HepG2 (cell line): ENCODE measurements around the gene DDX17. TPM values are rescaled to one million over a fixed set of nuclear protein-coding genes. Genes with fewer than 3 reads are reported as not detected.

Experiments
- NAIF1 ChIP-seq: sonication (generic); formaldehyde crosslinking; IDR thresholded peaks from 2 replicates; pipeline ENCODE4 v1.5.0; 2020; ENCODE audit warnings: mild to moderate bottlenecking, missing genetic modification reagents, borderline replicate concordance
- PITX1 ChIP-seq: sonication (generic); formaldehyde crosslinking; IDR thresholded peaks from 2 replicates; pipeline ENCODE4 v1.5.1; 2020; ENCODE audit warnings: mild to moderate bottlenecking, missing genetic modification reagents
- POLR2G ChIP-seq: fragments of 200-400 bp; formaldehyde crosslinking; IDR thresholded peaks from 2 replicates; pipeline ENCODE4 v1.6.1; 2018; ENCODE audit warnings: mild to moderate bottlenecking, low read depth, low read length, moderate library complexity
- RFX3 ChIP-seq: IDR thresholded peaks from 2 replicates; pipeline ENCODE4 v1.6.1; 2016; ENCODE audit warnings: missing biosample characterization, missing genetic modification reagents
- TP53 ChIP-seq: sonication (generic); formaldehyde crosslinking; conservative IDR thresholded peaks from 2 replicates; pipeline ENCODE4 v1.4.0; 2020; ENCODE audit warnings: missing genetic modification reagents
- ZEB1 ChIP-seq: IDR thresholded peaks from 2 replicates; pipeline ENCODE4 v1.6.1; 2012; ENCODE audit warnings: mild to moderate bottlenecking, low read depth, inconsistent platforms; ENCODE audit not compliant: insufficient replicate concordance
- ZNF121 ChIP-seq: sonication (generic); formaldehyde crosslinking; IDR thresholded peaks from 2 replicates; pipeline ENCODE4 v1.5.0; 2020; ENCODE audit warnings: mild to moderate bottlenecking, missing genetic modification reagents
- ZNF230 ChIP-seq: sonication (generic); formaldehyde crosslinking; IDR thresholded peaks from 2 replicates; pipeline ENCODE4 v1.4.0; 2020; ENCODE audit warnings: mild to moderate bottlenecking, missing genetic modification reagents
- ZNF484 ChIP-seq: sonication (generic); formaldehyde crosslinking; IDR thresholded peaks from 2 replicates; pipeline ENCODE4 v1.5.1; 2020; ENCODE audit warnings: mild to moderate bottlenecking, low read depth, missing genetic modification reagents, borderline replicate concordance
- ZNF589 ChIP-seq: sonication (generic); formaldehyde crosslinking; conservative IDR thresholded peaks from 2 replicates; pipeline ENCODE4 v1.8.0; 2022; ENCODE audit warnings: mild to moderate bottlenecking, moderate library complexity, missing genetic modification reagents
- polyA plus RNA-seq, 8 experiments: library from polyadenylated mRNA; depleted of rRNA in 3 of 8; stranded (reverse) in 7 of 8; unstranded in 1 of 8; fragments of >200 nt; fragmentation: Illumina TruSeq in 4 of 8; extraction: Trizol in 4 of 8; gene quantifications; 2 replicates each; pipeline versions ENCODE4 v1.2.1 to v1.2.3, GENCODE V29; 2011 to 2016; ENCODE audit warnings: low read depth in 4 of 8, missing spikeins in 1 of 8, mixed read lengths in 1 of 8; ENCODE audit not compliant: insufficient read depth in 1 of 8
- total RNA-seq, 5 experiments: library from RNA; depleted of rRNA; stranded (reverse); fragments of >200 nt; fragmentation: Illumina TruSeq; extraction: Trizol; gene quantifications; 2 replicates each; pipeline ENCODE4 v1.2.3, GENCODE V29; 2016; ENCODE audit warnings: low read depth in 1 of 5
- TF ChIP-seq, protein P1 (sequence below): sonication (generic); formaldehyde crosslinking; IDR thresholded peaks from 2 replicates; pipeline ENCODE4 v1.5.0; 2020; ENCODE audit warnings: missing genetic modification reagents
- TF ChIP-seq, protein P2 (sequence below): sonication (generic); formaldehyde crosslinking; IDR thresholded peaks from 2 replicates; pipeline ENCODE4 v1.4.0; 2020; ENCODE audit warnings: missing genetic modification reagents
- TF ChIP-seq, protein P3 (sequence below): IDR thresholded peaks from 2 replicates; pipeline ENCODE4 v1.6.1; 2016; ENCODE audit warnings: low read depth, control low read depth
- TF ChIP-seq, protein P4 (sequence below), 2 experiments: sonication (generic) in 1 of 2; formaldehyde crosslinking in 1 of 2; IDR thresholded peaks; 2 replicates each; pipeline versions ENCODE4 v1.4.0 to v1.6.1; 2018 to 2020; ENCODE audit warnings: missing genetic modification reagents in 2 of 2, borderline replicate concordance in 1 of 2, low read depth in 1 of 2, mild to moderate bottlenecking in 1 of 2, missing biosample characterization in 1 of 2
- TF ChIP-seq, protein P5 (sequence below): sonication (generic); formaldehyde crosslinking; IDR thresholded peaks from 2 replicates; pipeline ENCODE4 v1.5.1; 2020; ENCODE audit warnings: mild to moderate bottlenecking, missing genetic modification reagents, moderate library complexity

The DDX17 gene
- total and polyA plus RNA-seq, 2 of the 13 experiments (the other 11 are each of a cell fraction or from before 2014, with no cell fraction given): 238 to 344 TPM

DNA sequence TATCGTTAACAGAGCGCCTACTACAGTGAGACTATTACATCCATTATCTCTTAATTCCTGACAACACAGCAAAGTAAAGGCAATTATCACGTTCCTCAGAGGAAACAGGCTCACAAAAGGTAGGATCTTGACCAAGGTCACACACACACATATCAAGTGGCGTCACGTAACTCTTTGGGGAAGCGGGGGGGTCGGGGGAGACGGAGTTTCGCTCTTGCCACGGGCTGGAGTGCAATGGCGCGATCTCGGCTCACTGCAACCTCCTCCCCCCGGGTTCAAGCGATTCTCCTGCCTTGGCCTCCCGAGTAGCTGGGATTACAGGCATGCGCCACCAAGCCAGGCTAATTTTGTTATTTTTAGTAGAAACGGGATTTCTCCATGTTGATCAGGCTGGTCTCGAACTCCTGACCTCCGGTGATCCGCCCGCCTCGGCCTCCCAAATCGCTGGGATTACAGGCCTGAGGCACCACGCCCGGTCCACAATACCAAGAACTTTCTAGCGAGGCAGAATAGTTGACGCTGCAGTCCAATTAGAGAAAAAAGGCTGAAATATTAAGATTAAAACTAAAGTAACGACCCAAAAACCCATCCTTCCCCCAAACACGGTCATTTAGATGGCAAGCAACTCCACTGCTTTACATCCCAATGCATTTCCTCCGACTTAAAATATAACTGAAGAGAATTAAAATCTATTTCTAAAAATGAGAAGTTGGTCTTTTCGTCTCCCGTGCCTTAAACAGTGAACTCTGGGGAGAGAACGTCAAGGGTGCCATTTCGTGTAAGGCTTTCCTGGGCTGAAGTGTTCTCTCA, 1.2 kb downstream of the DDX17 start (continued):
- TF ChIP-seq, protein P1, sequence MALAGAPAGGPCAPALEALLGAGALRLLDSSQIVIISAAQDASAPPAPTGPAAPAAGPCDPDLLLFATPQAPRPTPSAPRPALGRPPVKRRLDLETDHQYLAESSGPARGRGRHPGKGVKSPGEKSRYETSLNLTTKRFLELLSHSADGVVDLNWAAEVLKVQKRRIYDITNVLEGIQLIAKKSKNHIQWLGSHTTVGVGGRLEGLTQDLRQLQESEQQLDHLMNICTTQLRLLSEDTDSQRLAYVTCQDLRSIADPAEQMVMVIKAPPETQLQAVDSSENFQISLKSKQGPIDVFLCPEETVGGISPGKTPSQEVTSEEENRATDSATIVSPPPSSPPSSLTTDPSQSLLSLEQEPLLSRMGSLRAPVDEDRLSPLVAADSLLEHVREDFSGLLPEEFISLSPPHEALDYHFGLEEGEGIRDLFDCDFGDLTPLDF (CRISPR knock-in tag): 0 out of 2 replicates have a peak, but pooled peaks have one; percentile 6
- TF ChIP-seq ZNF589 (CRISPR knock-in tag) (no peak), ZEB1 (no peak), ZNF121 (peak; percentile 25; the same call in 1 of the 2 replicates), PITX1 (CRISPR knock-in tag) (0 out of 2 replicates have a peak, but pooled peaks have one; percentile 29), ZNF484 (no peak), NAIF1 (CRISPR knock-in tag) (peak; percentile 98), TP53 (no peak), RFX3 (CRISPR knock-in tag) (no peak), ZNF230 (0 out of 2 replicates have a peak, but pooled peaks have one; percentile 22), POLR2G (peak; percentile 36; the same call in 1 of the 2 replicates)
- TF ChIP-seq, protein P2, sequence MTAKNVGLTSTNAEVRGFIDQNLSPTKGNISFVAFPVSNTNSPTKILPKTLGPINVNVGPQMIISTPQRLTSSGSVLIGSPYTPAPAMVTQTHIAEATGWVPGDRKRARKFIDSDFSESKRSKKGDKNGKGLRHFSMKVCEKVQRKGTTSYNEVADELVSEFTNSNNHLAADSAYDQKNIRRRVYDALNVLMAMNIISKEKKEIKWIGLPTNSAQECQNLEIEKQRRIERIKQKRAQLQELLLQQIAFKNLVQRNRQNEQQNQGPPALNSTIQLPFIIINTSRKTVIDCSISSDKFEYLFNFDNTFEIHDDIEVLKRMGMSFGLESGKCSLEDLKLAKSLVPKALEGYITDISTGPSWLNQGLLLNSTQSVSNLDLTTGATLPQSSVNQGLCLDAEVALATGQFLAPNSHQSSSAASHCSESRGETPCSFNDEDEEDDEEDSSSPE (CRISPR knock-in tag): peak; percentile 16; the same call in 1 of the 2 replicates
- TF ChIP-seq, protein P3, sequence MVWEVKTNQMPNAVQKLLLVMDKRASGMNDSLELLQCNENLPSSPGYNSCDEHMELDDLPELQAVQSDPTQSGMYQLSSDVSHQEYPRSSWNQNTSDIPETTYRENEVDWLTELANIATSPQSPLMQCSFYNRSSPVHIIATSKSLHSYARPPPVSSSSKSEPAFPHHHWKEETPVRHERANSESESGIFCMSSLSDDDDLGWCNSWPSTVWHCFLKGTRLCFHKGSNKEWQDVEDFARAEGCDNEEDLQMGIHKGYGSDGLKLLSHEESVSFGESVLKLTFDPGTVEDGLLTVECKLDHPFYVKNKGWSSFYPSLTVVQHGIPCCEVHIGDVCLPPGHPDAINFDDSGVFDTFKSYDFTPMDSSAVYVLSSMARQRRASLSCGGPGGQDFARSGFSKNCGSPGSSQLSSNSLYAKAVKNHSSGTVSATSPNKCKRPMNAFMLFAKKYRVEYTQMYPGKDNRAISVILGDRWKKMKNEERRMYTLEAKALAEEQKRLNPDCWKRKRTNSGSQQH: 0 out of 2 replicates have a peak, but pooled peaks have one; percentile 28
- TF ChIP-seq, protein P4, sequence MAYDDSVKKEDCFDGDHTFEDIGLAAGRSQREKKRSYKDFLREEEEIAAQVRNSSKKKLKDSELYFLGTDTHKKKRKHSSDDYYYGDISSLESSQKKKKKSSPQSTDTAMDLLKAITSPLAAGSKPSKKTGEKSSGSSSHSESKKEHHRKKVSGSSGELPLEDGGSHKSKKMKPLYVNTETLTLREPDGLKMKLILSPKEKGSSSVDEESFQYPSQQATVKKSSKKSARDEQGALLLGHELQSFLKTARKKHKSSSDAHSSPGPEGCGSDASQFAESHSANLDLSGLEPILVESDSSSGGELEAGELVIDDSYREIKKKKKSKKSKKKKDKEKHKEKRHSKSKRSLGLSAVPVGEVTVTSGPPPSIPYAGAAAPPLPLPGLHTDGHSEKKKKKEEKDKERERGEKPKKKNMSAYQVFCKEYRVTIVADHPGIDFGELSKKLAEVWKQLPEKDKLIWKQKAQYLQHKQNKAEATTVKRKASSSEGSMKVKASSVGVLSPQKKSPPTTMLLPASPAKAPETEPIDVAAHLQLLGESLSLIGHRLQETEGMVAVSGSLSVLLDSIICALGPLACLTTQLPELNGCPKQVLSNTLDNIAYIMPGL (CRISPR knock-in tag; IDR thresholded peaks at IDR 0.05; ENCODE audit: borderline replicate concordance in 1 of 2, low read depth in 1 of 2): peak in 1 of 2 experiments; percentile 17
- TF ChIP-seq, protein P5, sequence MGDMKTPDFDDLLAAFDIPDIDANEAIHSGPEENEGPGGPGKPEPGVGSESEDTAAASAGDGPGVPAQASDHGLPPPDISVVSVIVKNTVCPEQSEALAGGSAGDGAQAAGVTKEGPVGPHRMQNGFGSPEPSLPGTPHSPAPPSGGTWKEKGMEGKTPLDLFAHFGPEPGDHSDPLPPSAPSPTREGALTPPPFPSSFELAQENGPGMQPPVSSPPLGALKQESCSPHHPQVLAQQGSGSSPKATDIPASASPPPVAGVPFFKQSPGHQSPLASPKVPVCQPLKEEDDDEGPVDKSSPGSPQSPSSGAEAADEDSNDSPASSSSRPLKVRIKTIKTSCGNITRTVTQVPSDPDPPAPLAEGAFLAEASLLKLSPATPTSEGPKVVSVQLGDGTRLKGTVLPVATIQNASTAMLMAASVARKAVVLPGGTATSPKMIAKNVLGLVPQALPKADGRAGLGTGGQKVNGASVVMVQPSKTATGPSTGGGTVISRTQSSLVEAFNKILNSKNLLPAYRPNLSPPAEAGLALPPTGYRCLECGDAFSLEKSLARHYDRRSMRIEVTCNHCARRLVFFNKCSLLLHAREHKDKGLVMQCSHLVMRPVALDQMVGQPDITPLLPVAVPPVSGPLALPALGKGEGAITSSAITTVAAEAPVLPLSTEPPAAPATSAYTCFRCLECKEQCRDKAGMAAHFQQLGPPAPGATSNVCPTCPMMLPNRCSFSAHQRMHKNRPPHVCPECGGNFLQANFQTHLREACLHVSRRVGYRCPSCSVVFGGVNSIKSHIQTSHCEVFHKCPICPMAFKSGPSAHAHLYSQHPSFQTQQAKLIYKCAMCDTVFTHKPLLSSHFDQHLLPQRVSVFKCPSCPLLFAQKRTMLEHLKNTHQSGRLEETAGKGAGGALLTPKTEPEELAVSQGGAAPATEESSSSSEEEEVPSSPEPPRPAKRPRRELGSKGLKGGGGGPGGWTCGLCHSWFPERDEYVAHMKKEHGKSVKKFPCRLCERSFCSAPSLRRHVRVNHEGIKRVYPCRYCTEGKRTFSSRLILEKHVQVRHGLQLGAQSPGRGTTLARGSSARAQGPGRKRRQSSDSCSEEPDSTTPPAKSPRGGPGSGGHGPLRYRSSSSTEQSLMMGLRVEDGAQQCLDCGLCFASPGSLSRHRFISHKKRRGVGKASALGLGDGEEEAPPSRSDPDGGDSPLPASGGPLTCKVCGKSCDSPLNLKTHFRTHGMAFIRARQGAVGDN (CRISPR knock-in tag): peak; percentile 69
